ENCODE measurements around the gene DNAAF8. TPM values are rescaled to one million over a fixed set of nuclear protein-coding genes. Genes with fewer than 3 reads are reported as not detected.

DNAAF8 gene
- total RNA-seq, 1 experiment from 2014 or later, result 1.2 TPM

GRCh38 chr16:4745274-4745569 lies 10.9 kb downstream of the DNAAF8 start:
- TF ChIP-seq EZH2phosphoT487 (IDR thresholded peaks at IDR 0.05; ENCODE audit: borderline replicate concordance, low read length), result no peak
- no peak overlapping the region for H3K4me2 ChIP-seq (ENCODE audit: low read length)
- no peaks in the 10 kb centered on the region for H3F3A ChIP-seq (ENCODE audit: low read length, unreplicated experiment)
- no peaks in the 10 kb centered on the region for H3K79me2 ChIP-seq (ENCODE audit: low read length)
- ATAC-seq (no peak), DNase-seq (no peak)
- H3K27ac ChIP-seq (ENCODE audit: low read length), result no peak overlapping the region
- BruUV-seq (replicated peaks), result no TSS peak
- POLR2A ChIA-PET (ENCODE audit: unreplicated experiment), result no interaction called here
- intact Hi-C loops (cut with micrococcal nuclease), result no loop called here
- no peak overlapping the region for H2AFZ ChIP-seq (ENCODE audit: low read length)
- no peaks in the 10 kb centered on the region for H3K9me2 ChIP-seq (replicated peaks; ENCODE audit: low read length)
- H3K27me3 ChIP-seq (ENCODE audit: low read length), result no peaks in the 10 kb centered on the region
- H3K4me1 ChIP-seq (ENCODE audit: insufficient read depth, low read length), result no peaks in the 10 kb centered on the region
- H3K9ac ChIP-seq (ENCODE audit: low read length), result no peak overlapping the region
- no peaks in the 10 kb centered on the region for H3K9me3 ChIP-seq (ENCODE audit: low read length)
- H3K36me3 ChIP-seq (ENCODE audit: low read depth, low read length), result no peaks in the 10 kb centered on the region
- H4K20me1 ChIP-seq (ENCODE audit: low read length), result no peaks in the 10 kb centered on the region
- no peak overlapping the region for H3K4me3 ChIP-seq (ENCODE audit: low read length)
- CTCF ChIA-PET, result no interaction called here

DNA sequence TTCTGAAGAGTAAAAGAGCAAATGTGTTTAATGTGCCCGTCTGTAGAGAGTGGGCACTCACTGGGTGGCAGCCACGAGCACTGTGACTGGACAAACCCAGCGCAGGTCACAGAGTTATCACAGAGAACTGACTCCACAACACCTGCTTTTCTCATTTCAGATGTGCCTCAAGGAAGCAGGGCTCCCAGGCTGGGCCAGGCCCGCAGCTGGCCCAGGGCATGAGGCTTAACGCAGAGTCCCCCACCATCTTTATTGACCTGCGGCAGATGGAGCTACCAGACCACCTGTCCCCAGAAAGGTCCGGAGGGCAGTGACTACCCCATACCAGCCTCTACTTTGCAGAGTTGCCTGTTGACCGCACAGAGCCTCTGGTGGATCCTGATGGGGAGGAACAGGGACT lies 11.9 kb downstream of the DNAAF8 start:
- no peak overlapping the region for H3K9ac ChIP-seq (ENCODE audit: low read length)
- no peaks in the 10 kb centered on the region for H3K9me3 ChIP-seq (ENCODE audit: low read length)
- H3K36me3 ChIP-seq (ENCODE audit: low read depth, low read length), result no peaks in the 10 kb centered on the region
- H3K9me2 ChIP-seq (replicated peaks; ENCODE audit: low read length), result no peaks in the 10 kb centered on the region
- no peak overlapping the region for H3K27ac ChIP-seq (ENCODE audit: low read length)
- DNase-seq (no peak), ATAC-seq (no peak)
- no TSS peak for BruUV-seq (replicated peaks)
- ChIA-PET POLR2A (ENCODE audit: unreplicated experiment) (no interaction called here), CTCF (no interaction called here)
- no peaks in the 10 kb centered on the region for H3K27me3 ChIP-seq (ENCODE audit: low read length)
- TF ChIP-seq EZH2 (IDR thresholded peaks at IDR 0.05; ENCODE audit: low read length, unreplicated experiment) (no peak), EZH2phosphoT487 (IDR thresholded peaks at IDR 0.05; ENCODE audit: borderline replicate concordance, low read length) (no peak)
- TF ChIP-seq, protein P1, sequence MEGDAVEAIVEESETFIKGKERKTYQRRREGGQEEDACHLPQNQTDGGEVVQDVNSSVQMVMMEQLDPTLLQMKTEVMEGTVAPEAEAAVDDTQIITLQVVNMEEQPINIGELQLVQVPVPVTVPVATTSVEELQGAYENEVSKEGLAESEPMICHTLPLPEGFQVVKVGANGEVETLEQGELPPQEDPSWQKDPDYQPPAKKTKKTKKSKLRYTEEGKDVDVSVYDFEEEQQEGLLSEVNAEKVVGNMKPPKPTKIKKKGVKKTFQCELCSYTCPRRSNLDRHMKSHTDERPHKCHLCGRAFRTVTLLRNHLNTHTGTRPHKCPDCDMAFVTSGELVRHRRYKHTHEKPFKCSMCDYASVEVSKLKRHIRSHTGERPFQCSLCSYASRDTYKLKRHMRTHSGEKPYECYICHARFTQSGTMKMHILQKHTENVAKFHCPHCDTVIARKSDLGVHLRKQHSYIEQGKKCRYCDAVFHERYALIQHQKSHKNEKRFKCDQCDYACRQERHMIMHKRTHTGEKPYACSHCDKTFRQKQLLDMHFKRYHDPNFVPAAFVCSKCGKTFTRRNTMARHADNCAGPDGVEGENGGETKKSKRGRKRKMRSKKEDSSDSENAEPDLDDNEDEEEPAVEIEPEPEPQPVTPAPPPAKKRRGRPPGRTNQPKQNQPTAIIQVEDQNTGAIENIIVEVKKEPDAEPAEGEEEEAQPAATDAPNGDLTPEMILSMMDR (conservative IDR thresholded peaks at IDR 0.05; ENCODE audit: low read depth, low read length), result no peak
- no peak overlapping the region for H2AFZ ChIP-seq (ENCODE audit: low read length)
- intact Hi-C loops (cut with micrococcal nuclease), result no loop called here
- H4K20me1 ChIP-seq (ENCODE audit: low read length), result no peaks in the 10 kb centered on the region
- H3K4me1 ChIP-seq (ENCODE audit: insufficient read depth, low read length), result no peaks in the 10 kb centered on the region
- no peaks in the 10 kb centered on the region for H3K79me2 ChIP-seq (ENCODE audit: low read length)
- H3K4me2 ChIP-seq (ENCODE audit: low read length), result no peak overlapping the region
- no peaks in the 10 kb centered on the region for H3F3A ChIP-seq (ENCODE audit: low read length, unreplicated experiment)
- no peak overlapping the region for H3K4me3 ChIP-seq (ENCODE audit: low read length)

DNA sequence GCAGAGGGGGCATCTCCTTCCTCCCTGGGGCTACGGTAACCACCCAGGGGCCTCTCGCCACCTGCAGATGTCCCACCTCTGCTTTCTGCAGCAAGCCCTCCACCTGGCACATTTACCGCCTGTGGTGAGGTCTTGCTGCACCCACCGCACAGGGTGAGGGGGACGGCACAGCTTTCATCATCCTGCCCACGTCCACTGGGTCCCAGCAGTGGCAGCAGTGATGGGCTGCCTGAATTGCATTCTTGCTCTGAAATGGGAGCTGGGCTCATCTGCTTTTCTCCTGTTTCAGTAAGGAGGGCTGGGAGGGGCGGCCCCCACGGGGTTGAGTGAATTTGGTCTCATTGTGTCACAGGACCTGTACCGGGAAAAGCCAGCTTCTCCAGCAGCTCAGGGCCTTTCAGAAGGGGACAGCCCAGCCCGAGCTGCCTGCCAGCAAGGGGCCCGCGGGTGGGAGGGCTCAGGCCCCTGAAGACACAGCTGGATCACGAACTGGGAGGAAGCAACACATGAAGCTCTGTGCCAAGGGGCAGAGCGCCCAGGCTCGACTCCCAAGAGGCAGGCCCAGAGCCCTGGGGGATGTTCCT lies 12.7 kb downstream of the DNAAF8 start:
- Histone ChIP-seq H3K4me3 (ENCODE audit: low read length) (no peak overlapping the region), H3K4me2 (ENCODE audit: low read length) (no peak overlapping the region), H4K20me1 (ENCODE audit: low read length) (no peaks in the 10 kb centered on the region), H3K27ac (ENCODE audit: low read length) (no peak overlapping the region), H3K4me1 (ENCODE audit: insufficient read depth, low read length) (no peaks in the 10 kb centered on the region), H3K27me3 (ENCODE audit: low read length) (no peaks in the 10 kb centered on the region), H3F3A (ENCODE audit: low read length, unreplicated experiment) (no peaks in the 10 kb centered on the region), H3K36me3 (ENCODE audit: low read depth, low read length) (no peaks in the 10 kb centered on the region), H3K9me2 (replicated peaks; ENCODE audit: low read length) (no peaks in the 10 kb centered on the region), H2AFZ (ENCODE audit: low read length) (no peak overlapping the region), H3K9me3 (ENCODE audit: low read length) (no peaks in the 10 kb centered on the region), H3K79me2 (ENCODE audit: low read length) (no peaks in the 10 kb centered on the region), H3K9ac (ENCODE audit: low read length) (no peak overlapping the region)
- BruUV-seq (replicated peaks), result no TSS peak
- intact Hi-C loops (cut with micrococcal nuclease), result no loop called here
- ChIA-PET CTCF (no interaction called here), POLR2A (ENCODE audit: unreplicated experiment) (no interaction called here)
- DNase-seq, result no peak
- TF ChIP-seq EZH2 (IDR thresholded peaks at IDR 0.05; ENCODE audit: low read length, unreplicated experiment) (no peak), EZH2phosphoT487 (IDR thresholded peaks at IDR 0.05; ENCODE audit: borderline replicate concordance, low read length) (no peak)
- TF ChIP-seq, protein P1 (conservative IDR thresholded peaks at IDR 0.05; ENCODE audit: low read depth, low read length), result no peak
- no peak for ATAC-seq
